Measurements from ENCODE around the gene ABLIM1. TPM values are rescaled to one million over a fixed set of nuclear protein-coding genes. Genes with fewer than 3 reads are reported as not detected.
A peak's percentile ranks its signal among the peaks of the same experiment; 100 is the strongest.

ABLIM1 gene
- total RNA-seq, 4 donors from 2014 or later = 152 to 373 (median 209) TPM

DNA sequence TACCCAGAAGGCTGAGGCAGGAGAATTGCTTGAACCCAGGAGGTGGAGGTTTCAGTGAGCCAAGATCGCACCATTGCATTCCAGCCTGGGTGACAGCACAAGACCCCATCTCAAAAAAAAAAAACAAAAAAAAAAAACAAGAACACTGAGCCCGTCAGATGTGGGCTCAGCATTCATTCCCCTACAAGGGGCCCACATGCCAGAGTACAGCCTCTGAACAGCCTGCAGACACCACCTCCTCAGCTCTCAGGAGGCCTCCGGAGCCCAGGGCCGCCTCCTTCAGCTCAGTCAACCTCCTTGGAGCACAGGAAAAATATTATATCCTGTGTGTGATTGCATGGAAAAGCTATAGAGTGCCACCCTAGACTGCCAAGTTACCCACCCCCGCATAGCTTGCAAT is 112.3 kb downstream of the ABLIM1 start:
- Histone ChIP-seq H3K27me3 (no peaks in the 10 kb centered on the region), H3K4me3 (no peak overlapping the region), H3K9me3 (no peaks in the 10 kb centered on the region), H3K27ac (no peak overlapping the region), H3K36me3 (peaks cover 0 to 46% (median 0%) of the 10 kb centered on the region in 3 donors), H3K4me1 (peaks cover 0 to 10% (median 4%) of the 10 kb centered on the region in 4 donors)
- no peak for TF ChIP-seq EP300 (IDR thresholded peaks at IDR 0.05)
- TF ChIP-seq, protein P1, sequence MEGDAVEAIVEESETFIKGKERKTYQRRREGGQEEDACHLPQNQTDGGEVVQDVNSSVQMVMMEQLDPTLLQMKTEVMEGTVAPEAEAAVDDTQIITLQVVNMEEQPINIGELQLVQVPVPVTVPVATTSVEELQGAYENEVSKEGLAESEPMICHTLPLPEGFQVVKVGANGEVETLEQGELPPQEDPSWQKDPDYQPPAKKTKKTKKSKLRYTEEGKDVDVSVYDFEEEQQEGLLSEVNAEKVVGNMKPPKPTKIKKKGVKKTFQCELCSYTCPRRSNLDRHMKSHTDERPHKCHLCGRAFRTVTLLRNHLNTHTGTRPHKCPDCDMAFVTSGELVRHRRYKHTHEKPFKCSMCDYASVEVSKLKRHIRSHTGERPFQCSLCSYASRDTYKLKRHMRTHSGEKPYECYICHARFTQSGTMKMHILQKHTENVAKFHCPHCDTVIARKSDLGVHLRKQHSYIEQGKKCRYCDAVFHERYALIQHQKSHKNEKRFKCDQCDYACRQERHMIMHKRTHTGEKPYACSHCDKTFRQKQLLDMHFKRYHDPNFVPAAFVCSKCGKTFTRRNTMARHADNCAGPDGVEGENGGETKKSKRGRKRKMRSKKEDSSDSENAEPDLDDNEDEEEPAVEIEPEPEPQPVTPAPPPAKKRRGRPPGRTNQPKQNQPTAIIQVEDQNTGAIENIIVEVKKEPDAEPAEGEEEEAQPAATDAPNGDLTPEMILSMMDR (IDR thresholded peaks at IDR 0.05) = no peak
- 93 to 94% methylated on average over 5 of the region's 5 CpGs for WGBS, 2 donors
- DNase-seq (ENCODE audit: low spot score in 2 of 2) = no peak

- Histone ChIP-seq H3K27ac (no peak overlapping the region), H3K9me3 (no peaks in the 10 kb centered on the region), H3K4me1 (peaks cover 0 to 7% (median 3%) of the 10 kb centered on the region in 4 donors), H3K4me3 (no peak overlapping the region), H3K36me3 (peaks cover 0 to 53% (median 0%) of the 10 kb centered on the region in 3 donors), H3K27me3 (no peaks in the 10 kb centered on the region)
- 86 to 87% methylated on average over 10 of the region's 10 CpGs for WGBS, 2 donors
- DNase-seq (ENCODE audit: low spot score in 2 of 2) = no peak
- TF ChIP-seq EP300 (IDR thresholded peaks at IDR 0.05) = no peak
Observed at GRCh38 chr10:114545071-114545470, 113.0 kb downstream of the ABLIM1 start.

DNA sequence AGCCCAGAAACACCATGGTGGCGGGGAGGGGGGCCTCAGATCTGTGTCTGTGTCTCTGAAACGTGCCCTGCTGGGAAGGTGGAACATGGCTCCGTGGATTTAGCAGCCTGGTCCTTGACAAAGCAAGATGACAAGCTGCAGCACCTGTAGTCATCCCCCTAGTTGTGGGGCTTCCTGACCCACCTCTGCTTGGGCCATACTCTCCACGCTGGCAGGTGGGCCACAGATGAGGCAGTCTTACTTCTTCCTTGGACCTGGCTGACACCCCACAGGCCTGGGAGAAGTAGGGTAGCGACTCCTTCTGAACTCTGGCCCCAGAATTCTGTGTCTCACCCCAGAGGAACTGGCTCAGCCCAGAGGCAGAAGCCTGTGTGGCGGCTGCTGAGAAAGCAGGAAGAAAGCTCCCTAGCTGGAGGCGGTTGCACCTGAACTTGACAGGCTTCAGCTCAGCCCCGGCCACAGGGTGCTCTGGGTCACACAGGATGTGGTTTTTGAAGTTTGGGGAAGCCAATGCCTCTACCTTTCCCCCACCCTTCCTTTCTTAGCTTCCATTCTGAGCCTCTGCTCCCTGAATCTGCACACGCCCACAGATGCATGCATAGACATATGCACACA is 113.9 kb downstream of the ABLIM1 start:
- Histone ChIP-seq H3K4me3 (no peak overlapping the region), H3K36me3 (peaks cover 0 to 53% (median 0%) of the 10 kb centered on the region in 3 donors), H3K27me3 (no peaks in the 10 kb centered on the region), H3K9me3 (no peaks in the 10 kb centered on the region), H3K27ac (peak overlapping the region in 2 of 4 donors; percentile 20 to 52), H3K4me1 (peaks cover 0 to 7% (median 3%) of the 10 kb centered on the region in 4 donors)
- no peak for DNase-seq (ENCODE audit: low spot score in 2 of 2)
- TF ChIP-seq POLR2A (IDR thresholded peaks at IDR 0.05) = no peak
- TF ChIP-seq EP300 (IDR thresholded peaks at IDR 0.05) = no peak
- TF ChIP-seq, protein P1 (IDR thresholded peaks at IDR 0.05) = no peak
- 73 to 75% methylated on average over 6 to 9 of the region's 9 CpGs for WGBS, 2 donors

- no peak for DNase-seq (ENCODE audit: low spot score in 2 of 2)
- TF ChIP-seq EP300 (IDR thresholded peaks at IDR 0.05) = no peak
- no peak for TF ChIP-seq POLR2A (IDR thresholded peaks at IDR 0.05)
- TF ChIP-seq, protein P1 (IDR thresholded peaks at IDR 0.05) = no peak
- peaks cover 0 to 53% (median 0%) of the 10 kb centered on the region in 3 donors for H3K36me3 ChIP-seq
- H3K4me3 ChIP-seq = no peak overlapping the region
- no peaks in the 10 kb centered on the region for H3K9me3 ChIP-seq
- 69 to 84% methylated on average over 8 of the region's 8 CpGs for WGBS, 2 donors
- H3K4me1 ChIP-seq = peaks cover 0 to 13% (median 3%) of the 10 kb centered on the region in 4 donors
- peak overlapping the region in 1 of 4 donors; percentile 20 for H3K27ac ChIP-seq
- H3K27me3 ChIP-seq = no peaks in the 10 kb centered on the region
Observed at GRCh38 chr10:114543456-114543855, 114.6 kb downstream of the ABLIM1 start.

GRCh38 chr10:114542373-114542772 is 115.7 kb downstream of the ABLIM1 start:
- WGBS, 2 donors = 76 to 88% methylated on average over 2 of the region's 2 CpGs
- TF ChIP-seq EP300 (IDR thresholded peaks at IDR 0.05) = no peak
- TF ChIP-seq, protein P1 (IDR thresholded peaks at IDR 0.05) = no peak
- TF ChIP-seq POLR2A (IDR thresholded peaks at IDR 0.05) = no peak

More at GRCh38 chr10:114542373-114542772, 115.7 kb downstream of the ABLIM1 start:
- peaks cover 0 to 19% (median 7%) of the 10 kb centered on the region in 4 donors for H3K4me1 ChIP-seq
- H3K27ac ChIP-seq = peak overlapping the region in 2 of 4 donors; percentile 67 to 79
- no peaks in the 10 kb centered on the region for H3K27me3 ChIP-seq
- H3K4me3 ChIP-seq = no peak overlapping the region
- H3K9me3 ChIP-seq = no peaks in the 10 kb centered on the region
- DNase-seq (ENCODE audit: low spot score in 2 of 2) = no peak
- H3K36me3 ChIP-seq = peaks cover 0 to 53% (median 0%) of the 10 kb centered on the region in 3 donors
